DMS53 (cell line): ENCODE results near the gene REEP3.
"Not testable (repeated sequence)": the region's sequence is repeated elsewhere in the genome, so short reads cannot be mapped to it uniquely, and the experiment has no call there.

Source experiments
- DNase-seq: peaks from one replicate; lab custom pipeline; 2025; lab: John Stamatoyannopoulos, UW

The REEP3 gene

GRCh38 chr10:63520500-63521415, at the start of gene REEP3:
Gene REEP3, plus strand, starts transcription at chr10:63521401. Its CDS starts 145 bp downstream, at chr10:63521546.
- peak; percentile 89 for DNase-seq

- DNase-seq = no peak
These were observed 46.7 kb upstream of the REEP3 start for GRCh38 chr10:63474488-63474887.

- no peak for DNase-seq
These were observed 43.3 kb upstream of the REEP3 start for GRCh38 chr10:63477927-63478326.

GRCh38 chr10:63478564-63478963, 42.6 kb upstream of the REEP3 start:
- DNase-seq = no peak

- no peak for DNase-seq
These were observed 41.0 kb upstream of the REEP3 start for GRCh38 chr10:63480237-63480636.

GRCh38 chr10:63481815-63482421, 39.3 kb upstream of the REEP3 start:
- DNase-seq = no peak

- no peak for DNase-seq
These were observed 37.2 kb upstream of the REEP3 start for GRCh38 chr10:63483983-63484382.

GRCh38 chr10:63487990-63488389, 33.2 kb upstream of the REEP3 start:
- DNase-seq = peak; percentile 41

- no peak for DNase-seq
These were observed 31.4 kb upstream of the REEP3 start for GRCh38 chr10:63489838-63490237.

GRCh38 chr10:63491588-63492316, 29.4 kb upstream of the REEP3 start:
- DNase-seq = no peak

GRCh38 chr10:63492317-63492690, 28.9 kb upstream of the REEP3 start:
- DNase-seq = not testable (repeated sequence)

GRCh38 chr10:63493004-63493403, 28.2 kb upstream of the REEP3 start:
- DNase-seq = no peak

GRCh38 chr10:63494951-63495350, 26.2 kb upstream of the REEP3 start:
- DNase-seq = no peak

GRCh38 chr10:63496561-63496960, 24.6 kb upstream of the REEP3 start:
- no peak for DNase-seq

GRCh38 chr10:63497321-63497720, 23.9 kb upstream of the REEP3 start:
- no peak for DNase-seq

GRCh38 chr10:63498665-63499064, 22.5 kb upstream of the REEP3 start:
- no peak for DNase-seq

- not testable (repeated sequence) for DNase-seq
These were observed 20.6 kb upstream of the REEP3 start for GRCh38 chr10:63500551-63500950.

- no peak for DNase-seq
These were observed 19.2 kb upstream of the REEP3 start for GRCh38 chr10:63501954-63502353.

GRCh38 chr10:63502832-63503231, 18.4 kb upstream of the REEP3 start:
- DNase-seq = no peak

GRCh38 chr10:63503395-63503794, 17.8 kb upstream of the REEP3 start:
- DNase-seq = no peak

- DNase-seq = no peak
These were observed 16.9 kb upstream of the REEP3 start for GRCh38 chr10:63504145-63504881.

- no peak for DNase-seq
These were observed 15.6 kb upstream of the REEP3 start for GRCh38 chr10:63505562-63505961.
